Inferior parietal cortex (tissue), 1 donor: Measurements from ENCODE around the gene FOLH1.
"Not testable (repeated sequence)": the region's sequence is repeated elsewhere in the genome, so short reads cannot be mapped to it uniquely, and the experiment has no call there.

ENCODE experiments used
- DNase-seq: peaks from one replicate; pipeline ENCODE4 v3.0.0-alpha.2; 2016; ENCODE audit errors: extremely low spot score

Gene FOLH1

DNA sequence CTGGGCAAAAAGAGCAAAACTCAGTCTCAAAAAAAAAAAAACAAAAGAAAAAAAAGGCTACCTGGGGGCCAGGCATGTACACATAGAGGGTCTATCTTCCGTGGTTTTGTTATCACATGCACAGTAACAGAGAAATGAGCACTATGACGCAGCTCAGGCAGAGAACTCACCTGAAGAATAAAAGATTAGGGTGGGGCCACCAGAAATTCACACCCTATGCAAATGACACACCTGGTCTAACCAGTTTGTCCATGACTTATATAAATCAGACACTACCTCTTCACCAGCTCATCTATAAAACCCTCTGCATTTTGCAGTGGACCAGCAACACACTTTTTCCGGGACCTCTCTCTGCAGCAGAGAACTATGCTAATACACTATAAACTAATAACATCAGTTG, 30.5 kb downstream of the FOLH1 start:
- DNase-seq: not testable (repeated sequence)

- not testable (repeated sequence) for DNase-seq
These were observed 33.0 kb downstream of the FOLH1 start for GRCh38 chr11:49175378-49175777.

- DNase-seq: not testable (repeated sequence)
These were observed 33.6 kb downstream of the FOLH1 start for GRCh38 chr11:49174691-49175366.

DNA sequence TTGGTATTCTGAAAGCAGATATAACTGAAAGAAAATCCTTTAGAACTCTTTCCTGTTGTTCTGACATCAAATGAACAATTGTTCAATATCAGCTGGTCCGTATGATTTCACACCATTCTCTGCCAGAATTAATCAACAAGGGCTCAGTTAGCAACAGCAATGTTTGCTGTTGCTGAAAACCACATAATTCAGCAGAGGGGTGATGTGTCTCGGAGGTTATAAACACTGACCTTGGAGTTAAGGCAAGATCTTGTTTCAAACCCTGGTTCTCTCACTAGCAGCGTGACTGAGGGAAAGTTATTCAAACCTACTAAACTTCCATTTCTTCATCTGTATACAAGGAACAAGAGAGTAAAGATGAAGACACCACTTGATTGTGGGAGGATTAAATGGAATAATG, 36.8 kb downstream of the FOLH1 start:
- DNase-seq: peak; percentile 59

- not testable (repeated sequence) for DNase-seq
These were observed 38.8 kb downstream of the FOLH1 start for GRCh38 chr11:49169579-49169978.

DNA sequence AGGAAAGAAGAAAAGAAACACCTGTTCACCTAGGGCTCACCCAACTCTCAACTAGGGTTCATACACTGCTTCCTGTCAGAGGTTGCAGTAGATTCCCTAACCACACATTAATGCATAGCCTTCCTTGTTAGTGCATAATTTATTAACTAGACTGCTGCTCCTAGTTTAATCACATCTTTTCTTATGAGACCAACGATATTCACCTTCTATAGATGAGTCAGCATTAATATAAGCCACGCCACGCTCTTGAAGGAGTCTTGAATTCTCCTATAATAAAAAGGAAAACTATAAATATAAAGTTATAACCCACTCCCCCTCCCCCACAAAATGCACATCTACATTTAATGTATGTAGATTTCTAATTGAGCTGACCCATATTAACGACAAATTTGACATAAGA, 39.4 kb downstream of the FOLH1 start:
- DNase-seq: not testable (repeated sequence)

GRCh38 chr11:49151211-49151610, 57.2 kb downstream of the FOLH1 start:
- DNase-seq: no peak

GRCh38 chr11:49102356-49102755, 106.0 kb downstream of the FOLH1 start:
- DNase-seq: not testable (repeated sequence)
